GM23338 (cell line): Measurements from ENCODE around the gene PITPNC1. TPM values are rescaled to one million over a fixed set of nuclear protein-coding genes. Genes with fewer than 3 reads are reported as not detected.

Source experiments
- ATAC-seq: fragments of 200-7000 bp; cut with Tn5 transposase; 3 replicates; pipeline ENCODE4 v1.9.1; 2020
- DNase-seq: peaks from one replicate; pipeline ENCODE4 v3.0.0-alpha.2; 2015; ENCODE audit warnings: low spot score
- H2AFZ ChIP-seq: fragments of 200-600 bp; sonication (generic); 2 replicates; pipeline ENCODE4 v1.8.0; 2016; ENCODE audit warnings: antibody characterized with exemption, mild to moderate bottlenecking, moderate library complexity
- H3F3A ChIP-seq: fragments of 200-600 bp; sonication (generic); replicated peaks from 2 replicates; pipeline ENCODE4 v1.8.0; 2017; ENCODE audit warnings: antibody characterized with exemption, mixed run types, low read depth
- H3K27ac ChIP-seq: fragments of 200-600 bp; sonication (generic); 2 replicates; pipeline ENCODE4 v1.6.1; 2016; ENCODE audit warnings: low read depth
- H3K27me3 ChIP-seq: fragments of 200-600 bp; sonication (generic); 2 replicates; pipeline ENCODE4 v1.8.0; 2016; ENCODE audit warnings: mild to moderate bottlenecking, mixed run types, moderate library complexity; ENCODE audit not compliant: insufficient read depth
- H3K36me3 ChIP-seq: fragments of 200-600 bp; sonication (generic); 2 replicates; pipeline ENCODE4 v1.8.0; 2016; ENCODE audit warnings: mild to moderate bottlenecking; ENCODE audit not compliant: insufficient read depth
- H3K4me1 ChIP-seq: fragments of 200-600 bp; sonication (generic); 2 replicates; pipeline ENCODE4 v1.8.0; 2016; ENCODE audit warnings: mild to moderate bottlenecking, moderate library complexity; ENCODE audit not compliant: insufficient read depth
- H3K4me2 ChIP-seq: fragments of 200-600 bp; sonication (generic); 2 replicates; pipeline ENCODE4 v1.7.1; 2017; ENCODE audit warnings: mixed run types
- H3K4me3 ChIP-seq: fragments of 200-600 bp; sonication (generic); 2 replicates; pipeline ENCODE4 v1.6.1; 2016; ENCODE audit warnings: mixed run types
- H3K79me2 ChIP-seq: fragments of 200-600 bp; sonication (generic); replicated peaks from 2 replicates; pipeline ENCODE4 v1.8.0; 2017; ENCODE audit warnings: mild to moderate bottlenecking; ENCODE audit not compliant: insufficient read depth
- H3K9me2 ChIP-seq: fragments of 200-600 bp; sonication (generic); 2 replicates; pipeline ENCODE4 v1.8.0; 2017; ENCODE audit not compliant: insufficient read depth
- H4K20me1 ChIP-seq: fragments of 200-600 bp; sonication (generic); replicated peaks from 2 replicates; pipeline ENCODE4 v1.8.0; 2017; ENCODE audit warnings: mild to moderate bottlenecking; ENCODE audit not compliant: insufficient read depth
- H3K27ac Mint-ChIP-seq: 2 replicates; pipeline ENCODE4 v1.8.0; 2020; ENCODE audit warnings: inconsistent platforms, mild to moderate bottlenecking, moderate library complexity, mixed read lengths
- H3K27me3 Mint-ChIP-seq: 3 replicates; pipeline ENCODE4 v1.8.0; 2022; ENCODE audit warnings: low read depth, mild to moderate bottlenecking, moderate library complexity, mixed read lengths, inconsistent platforms; ENCODE audit not compliant: insufficient read depth, poor library complexity
- H3K36me3 Mint-ChIP-seq: 3 replicates; pipeline ENCODE4 v1.8.0; 2021; ENCODE audit warnings: low read depth, mild to moderate bottlenecking, inconsistent platforms, moderate library complexity, mixed read lengths
- H3K4me1 Mint-ChIP-seq: 3 replicates; pipeline ENCODE4 v1.8.0; 2020; ENCODE audit warnings: mild to moderate bottlenecking, inconsistent platforms, mixed read lengths
- H3K4me3 Mint-ChIP-seq: 3 replicates; pipeline ENCODE4 v1.8.0; 2021; ENCODE audit warnings: moderate library complexity, mild to moderate bottlenecking, inconsistent platforms, mixed read lengths
- H3K9me3 Mint-ChIP-seq: 3 replicates; pipeline ENCODE4 v1.8.0; 2020; ENCODE audit warnings: moderate library complexity, mild to moderate bottlenecking, inconsistent platforms, mixed read lengths
- CREB1 ChIP-seq: fragments of 250-450 bp; sonication (Bioruptor Pico); IDR thresholded peaks from 2 replicates; pipeline ENCODE4 v1.5.0; 2020; ENCODE audit warnings: low read depth, mild to moderate bottlenecking, moderate library complexity
- EZH2 ChIP-seq: fragments of 200-600 bp; sonication (generic); IDR thresholded peaks from one replicate; pipeline ENCODE4 v1.8.0; 2017; ENCODE audit warnings: antibody characterized with exemption, mild to moderate bottlenecking, low read depth; ENCODE audit not compliant: unreplicated experiment
- EZH2phosphoT487 ChIP-seq: fragments of 200-600 bp; sonication (generic); IDR thresholded peaks from one replicate; pipeline ENCODE4 v1.8.1; 2018; ENCODE audit warnings: antibody characterized with exemption; ENCODE audit not compliant: unreplicated experiment
- JUNB ChIP-seq: IDR thresholded peaks from one replicate; pipeline ENCODE4 v1.6.1; 2016; ENCODE audit warnings: antibody characterized with exemption; ENCODE audit not compliant: unreplicated experiment
- NANOG ChIP-seq: IDR thresholded peaks from 2 replicates; pipeline ENCODE4 v1.6.1; 2016; ENCODE audit warnings: antibody characterized with exemption, borderline replicate concordance
- POLR2AphosphoS5 ChIP-seq: IDR thresholded peaks from 2 replicates; pipeline ENCODE4 v1.6.1; 2016; ENCODE audit warnings: antibody characterized with exemption, low read depth
- STAT1 ChIP-seq: IDR thresholded peaks from one replicate; pipeline ENCODE4 v1.6.1; 2016; ENCODE audit warnings: antibody characterized with exemption; ENCODE audit not compliant: unreplicated experiment
- ZNF331 ChIP-seq: fragments of 250-450 bp; sonication (Bioruptor Pico); IDR thresholded peaks from 2 replicates; pipeline ENCODE4 v1.5.0; 2020; ENCODE audit warnings: low read depth, mild to moderate bottlenecking, moderate library complexity
- polyA plus RNA-seq: library from polyadenylated mRNA; unstranded; fragments of >200 nt; fragmentation: Nextera tagmentation; extraction: Ambion mirVana; gene quantifications from 2 replicates; pipeline ENCODE4 v1.2.1, GENCODE V29; 2016
- total RNA-seq: library from RNA; depleted of rRNA; stranded (reverse); fragments of >200 nt; shearing (Covaris generic); gene quantifications from 2 replicates; pipeline ENCODE4 v1.2.3, GENCODE V29; 2014
- TF ChIP-seq, protein P1 (sequence below): IDR thresholded peaks from 2 replicates; pipeline ENCODE4 v1.6.1; 2016; ENCODE audit warnings: antibody characterized with exemption
- TF ChIP-seq, protein P2 (sequence below), 2 experiments: fragments of 200-600 bp in 1 of 2; sonication (generic) in 1 of 2; conservative IDR thresholded peaks; 2 replicates each; pipeline versions ENCODE4 v1.5.1 to v1.6.1; 2016 to 2017; ENCODE audit warnings: antibody characterized with exemption in 2 of 2, low read depth in 2 of 2, mild to moderate bottlenecking in 2 of 2, moderate library complexity in 1 of 2
- TF ChIP-seq, protein P3 (sequence below): IDR thresholded peaks from one replicate; pipeline ENCODE4 v1.6.1; 2018; ENCODE audit warnings: antibody characterized with exemption; ENCODE audit not compliant: unreplicated experiment
- TF ChIP-seq, protein P4 (sequence below): fragments of 250-450 bp; sonication (Bioruptor Pico); IDR thresholded peaks from 2 replicates; pipeline ENCODE4 v1.5.0; 2020; ENCODE audit warnings: mild to moderate bottlenecking, moderate library complexity

PITPNC1 gene
- total and polyA plus RNA-seq, 2 experiments from 2014 or later: 23.0 to 32.6 TPM

DNA sequence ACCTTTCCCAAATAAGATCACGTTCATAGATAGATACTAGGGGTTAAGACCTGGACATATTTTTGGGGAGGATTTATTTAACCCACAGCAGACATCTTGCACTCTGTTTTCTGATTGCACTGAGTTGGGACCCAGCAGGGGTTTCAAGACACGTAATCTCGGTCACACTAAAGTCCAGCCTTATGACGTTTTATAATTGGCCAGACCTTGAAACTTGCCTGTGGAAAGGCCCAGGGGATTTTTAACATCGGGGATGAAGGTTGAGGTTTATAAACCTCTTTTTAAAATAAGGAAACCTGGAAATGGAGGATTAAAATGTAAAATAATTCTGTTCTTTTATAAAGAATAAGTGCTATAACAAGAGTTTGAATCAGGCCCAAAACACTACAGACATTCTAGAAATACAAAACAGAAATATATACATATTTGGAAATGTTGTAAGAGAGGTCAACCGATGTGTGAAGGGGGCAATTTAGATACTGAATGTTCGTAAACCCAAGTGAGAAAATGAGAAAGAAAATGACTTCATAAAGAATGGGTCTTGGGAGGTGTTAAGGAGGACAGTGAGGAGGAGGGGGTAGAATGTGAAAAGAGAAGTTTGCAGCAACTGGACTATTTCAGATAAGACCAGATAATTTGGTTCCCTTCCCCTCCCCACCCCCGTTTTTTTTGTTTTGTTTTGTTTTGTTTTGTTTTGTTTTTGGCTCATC lies 279.6 kb downstream of the PITPNC1 start (continued):
- TF ChIP-seq, protein P1, sequence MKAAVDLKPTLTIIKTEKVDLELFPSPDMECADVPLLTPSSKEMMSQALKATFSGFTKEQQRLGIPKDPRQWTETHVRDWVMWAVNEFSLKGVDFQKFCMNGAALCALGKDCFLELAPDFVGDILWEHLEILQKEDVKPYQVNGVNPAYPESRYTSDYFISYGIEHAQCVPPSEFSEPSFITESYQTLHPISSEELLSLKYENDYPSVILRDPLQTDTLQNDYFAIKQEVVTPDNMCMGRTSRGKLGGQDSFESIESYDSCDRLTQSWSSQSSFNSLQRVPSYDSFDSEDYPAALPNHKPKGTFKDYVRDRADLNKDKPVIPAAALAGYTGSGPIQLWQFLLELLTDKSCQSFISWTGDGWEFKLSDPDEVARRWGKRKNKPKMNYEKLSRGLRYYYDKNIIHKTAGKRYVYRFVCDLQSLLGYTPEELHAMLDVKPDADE: no peak
- TF ChIP-seq, protein P2, sequence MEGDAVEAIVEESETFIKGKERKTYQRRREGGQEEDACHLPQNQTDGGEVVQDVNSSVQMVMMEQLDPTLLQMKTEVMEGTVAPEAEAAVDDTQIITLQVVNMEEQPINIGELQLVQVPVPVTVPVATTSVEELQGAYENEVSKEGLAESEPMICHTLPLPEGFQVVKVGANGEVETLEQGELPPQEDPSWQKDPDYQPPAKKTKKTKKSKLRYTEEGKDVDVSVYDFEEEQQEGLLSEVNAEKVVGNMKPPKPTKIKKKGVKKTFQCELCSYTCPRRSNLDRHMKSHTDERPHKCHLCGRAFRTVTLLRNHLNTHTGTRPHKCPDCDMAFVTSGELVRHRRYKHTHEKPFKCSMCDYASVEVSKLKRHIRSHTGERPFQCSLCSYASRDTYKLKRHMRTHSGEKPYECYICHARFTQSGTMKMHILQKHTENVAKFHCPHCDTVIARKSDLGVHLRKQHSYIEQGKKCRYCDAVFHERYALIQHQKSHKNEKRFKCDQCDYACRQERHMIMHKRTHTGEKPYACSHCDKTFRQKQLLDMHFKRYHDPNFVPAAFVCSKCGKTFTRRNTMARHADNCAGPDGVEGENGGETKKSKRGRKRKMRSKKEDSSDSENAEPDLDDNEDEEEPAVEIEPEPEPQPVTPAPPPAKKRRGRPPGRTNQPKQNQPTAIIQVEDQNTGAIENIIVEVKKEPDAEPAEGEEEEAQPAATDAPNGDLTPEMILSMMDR (conservative IDR thresholded peaks at IDR 0.05; ENCODE audit: low read depth in 2 of 2): no peak
- TF ChIP-seq NANOG (no peak), EZH2phosphoT487 (no peak)

DNA sequence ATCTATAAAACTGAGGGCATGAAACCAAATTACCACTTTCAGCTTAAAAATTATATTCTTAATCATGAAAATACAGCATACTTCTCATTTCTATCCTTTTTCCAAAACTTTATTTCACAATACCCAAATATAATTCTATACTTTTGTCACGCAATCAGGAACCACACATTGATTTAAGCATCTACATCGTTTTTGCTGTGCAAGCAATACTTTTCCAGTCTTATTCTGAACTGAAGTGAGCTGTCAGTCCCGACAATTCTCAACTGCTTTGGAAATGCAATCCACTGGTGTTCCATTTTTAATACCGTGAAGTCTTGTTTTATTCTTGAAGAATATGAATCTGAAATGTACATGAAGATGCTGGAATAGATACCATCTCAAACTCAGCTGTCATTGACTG lies 280.5 kb downstream of the PITPNC1 start:
- H3F3A ChIP-seq: no peaks in the 10 kb centered on the region
- ATAC-seq: no peak
- Mint-ChIP-seq H3K36me3 (peaks cover 59% of the 10 kb centered on the region), H3K27ac (no peak overlapping the region), H3K4me1 (no peaks in the 10 kb centered on the region), H3K27me3 (peaks cover 6% of the 10 kb centered on the region), H3K9me3 (peaks cover 42% of the 10 kb centered on the region), H3K4me3 (no peak overlapping the region)
- H3K4me1 ChIP-seq: no peaks in the 10 kb centered on the region
- no peak overlapping the region for H2AFZ ChIP-seq
- 0 out of 2 replicates have a peak, but pooled peaks cover 4% of the 10 kb centered on the region for H3K36me3 ChIP-seq
- H4K20me1 ChIP-seq: no peaks in the 10 kb centered on the region
- H3K27me3 ChIP-seq: no peaks in the 10 kb centered on the region
- DNase-seq: no peak
- no peak overlapping the region for H3K4me2 ChIP-seq
- no peak overlapping the region for H3K4me3 ChIP-seq
- no peaks in the 10 kb centered on the region for H3K9me2 ChIP-seq
- no peak overlapping the region for H3K27ac ChIP-seq
- TF ChIP-seq STAT1: no peak
- TF ChIP-seq ZNF331: no peak
- TF ChIP-seq EZH2: no peak
- TF ChIP-seq POLR2AphosphoS5: no peak
- no peak for TF ChIP-seq NANOG
- TF ChIP-seq, protein P3, sequence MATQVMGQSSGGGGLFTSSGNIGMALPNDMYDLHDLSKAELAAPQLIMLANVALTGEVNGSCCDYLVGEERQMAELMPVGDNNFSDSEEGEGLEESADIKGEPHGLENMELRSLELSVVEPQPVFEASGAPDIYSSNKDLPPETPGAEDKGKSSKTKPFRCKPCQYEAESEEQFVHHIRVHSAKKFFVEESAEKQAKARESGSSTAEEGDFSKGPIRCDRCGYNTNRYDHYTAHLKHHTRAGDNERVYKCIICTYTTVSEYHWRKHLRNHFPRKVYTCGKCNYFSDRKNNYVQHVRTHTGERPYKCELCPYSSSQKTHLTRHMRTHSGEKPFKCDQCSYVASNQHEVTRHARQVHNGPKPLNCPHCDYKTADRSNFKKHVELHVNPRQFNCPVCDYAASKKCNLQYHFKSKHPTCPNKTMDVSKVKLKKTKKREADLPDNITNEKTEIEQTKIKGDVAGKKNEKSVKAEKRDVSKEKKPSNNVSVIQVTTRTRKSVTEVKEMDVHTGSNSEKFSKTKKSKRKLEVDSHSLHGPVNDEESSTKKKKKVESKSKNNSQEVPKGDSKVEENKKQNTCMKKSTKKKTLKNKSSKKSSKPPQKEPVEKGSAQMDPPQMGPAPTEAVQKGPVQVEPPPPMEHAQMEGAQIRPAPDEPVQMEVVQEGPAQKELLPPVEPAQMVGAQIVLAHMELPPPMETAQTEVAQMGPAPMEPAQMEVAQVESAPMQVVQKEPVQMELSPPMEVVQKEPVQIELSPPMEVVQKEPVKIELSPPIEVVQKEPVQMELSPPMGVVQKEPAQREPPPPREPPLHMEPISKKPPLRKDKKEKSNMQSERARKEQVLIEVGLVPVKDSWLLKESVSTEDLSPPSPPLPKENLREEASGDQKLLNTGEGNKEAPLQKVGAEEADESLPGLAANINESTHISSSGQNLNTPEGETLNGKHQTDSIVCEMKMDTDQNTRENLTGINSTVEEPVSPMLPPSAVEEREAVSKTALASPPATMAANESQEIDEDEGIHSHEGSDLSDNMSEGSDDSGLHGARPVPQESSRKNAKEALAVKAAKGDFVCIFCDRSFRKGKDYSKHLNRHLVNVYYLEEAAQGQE: no peak
- TF ChIP-seq, protein P4, sequence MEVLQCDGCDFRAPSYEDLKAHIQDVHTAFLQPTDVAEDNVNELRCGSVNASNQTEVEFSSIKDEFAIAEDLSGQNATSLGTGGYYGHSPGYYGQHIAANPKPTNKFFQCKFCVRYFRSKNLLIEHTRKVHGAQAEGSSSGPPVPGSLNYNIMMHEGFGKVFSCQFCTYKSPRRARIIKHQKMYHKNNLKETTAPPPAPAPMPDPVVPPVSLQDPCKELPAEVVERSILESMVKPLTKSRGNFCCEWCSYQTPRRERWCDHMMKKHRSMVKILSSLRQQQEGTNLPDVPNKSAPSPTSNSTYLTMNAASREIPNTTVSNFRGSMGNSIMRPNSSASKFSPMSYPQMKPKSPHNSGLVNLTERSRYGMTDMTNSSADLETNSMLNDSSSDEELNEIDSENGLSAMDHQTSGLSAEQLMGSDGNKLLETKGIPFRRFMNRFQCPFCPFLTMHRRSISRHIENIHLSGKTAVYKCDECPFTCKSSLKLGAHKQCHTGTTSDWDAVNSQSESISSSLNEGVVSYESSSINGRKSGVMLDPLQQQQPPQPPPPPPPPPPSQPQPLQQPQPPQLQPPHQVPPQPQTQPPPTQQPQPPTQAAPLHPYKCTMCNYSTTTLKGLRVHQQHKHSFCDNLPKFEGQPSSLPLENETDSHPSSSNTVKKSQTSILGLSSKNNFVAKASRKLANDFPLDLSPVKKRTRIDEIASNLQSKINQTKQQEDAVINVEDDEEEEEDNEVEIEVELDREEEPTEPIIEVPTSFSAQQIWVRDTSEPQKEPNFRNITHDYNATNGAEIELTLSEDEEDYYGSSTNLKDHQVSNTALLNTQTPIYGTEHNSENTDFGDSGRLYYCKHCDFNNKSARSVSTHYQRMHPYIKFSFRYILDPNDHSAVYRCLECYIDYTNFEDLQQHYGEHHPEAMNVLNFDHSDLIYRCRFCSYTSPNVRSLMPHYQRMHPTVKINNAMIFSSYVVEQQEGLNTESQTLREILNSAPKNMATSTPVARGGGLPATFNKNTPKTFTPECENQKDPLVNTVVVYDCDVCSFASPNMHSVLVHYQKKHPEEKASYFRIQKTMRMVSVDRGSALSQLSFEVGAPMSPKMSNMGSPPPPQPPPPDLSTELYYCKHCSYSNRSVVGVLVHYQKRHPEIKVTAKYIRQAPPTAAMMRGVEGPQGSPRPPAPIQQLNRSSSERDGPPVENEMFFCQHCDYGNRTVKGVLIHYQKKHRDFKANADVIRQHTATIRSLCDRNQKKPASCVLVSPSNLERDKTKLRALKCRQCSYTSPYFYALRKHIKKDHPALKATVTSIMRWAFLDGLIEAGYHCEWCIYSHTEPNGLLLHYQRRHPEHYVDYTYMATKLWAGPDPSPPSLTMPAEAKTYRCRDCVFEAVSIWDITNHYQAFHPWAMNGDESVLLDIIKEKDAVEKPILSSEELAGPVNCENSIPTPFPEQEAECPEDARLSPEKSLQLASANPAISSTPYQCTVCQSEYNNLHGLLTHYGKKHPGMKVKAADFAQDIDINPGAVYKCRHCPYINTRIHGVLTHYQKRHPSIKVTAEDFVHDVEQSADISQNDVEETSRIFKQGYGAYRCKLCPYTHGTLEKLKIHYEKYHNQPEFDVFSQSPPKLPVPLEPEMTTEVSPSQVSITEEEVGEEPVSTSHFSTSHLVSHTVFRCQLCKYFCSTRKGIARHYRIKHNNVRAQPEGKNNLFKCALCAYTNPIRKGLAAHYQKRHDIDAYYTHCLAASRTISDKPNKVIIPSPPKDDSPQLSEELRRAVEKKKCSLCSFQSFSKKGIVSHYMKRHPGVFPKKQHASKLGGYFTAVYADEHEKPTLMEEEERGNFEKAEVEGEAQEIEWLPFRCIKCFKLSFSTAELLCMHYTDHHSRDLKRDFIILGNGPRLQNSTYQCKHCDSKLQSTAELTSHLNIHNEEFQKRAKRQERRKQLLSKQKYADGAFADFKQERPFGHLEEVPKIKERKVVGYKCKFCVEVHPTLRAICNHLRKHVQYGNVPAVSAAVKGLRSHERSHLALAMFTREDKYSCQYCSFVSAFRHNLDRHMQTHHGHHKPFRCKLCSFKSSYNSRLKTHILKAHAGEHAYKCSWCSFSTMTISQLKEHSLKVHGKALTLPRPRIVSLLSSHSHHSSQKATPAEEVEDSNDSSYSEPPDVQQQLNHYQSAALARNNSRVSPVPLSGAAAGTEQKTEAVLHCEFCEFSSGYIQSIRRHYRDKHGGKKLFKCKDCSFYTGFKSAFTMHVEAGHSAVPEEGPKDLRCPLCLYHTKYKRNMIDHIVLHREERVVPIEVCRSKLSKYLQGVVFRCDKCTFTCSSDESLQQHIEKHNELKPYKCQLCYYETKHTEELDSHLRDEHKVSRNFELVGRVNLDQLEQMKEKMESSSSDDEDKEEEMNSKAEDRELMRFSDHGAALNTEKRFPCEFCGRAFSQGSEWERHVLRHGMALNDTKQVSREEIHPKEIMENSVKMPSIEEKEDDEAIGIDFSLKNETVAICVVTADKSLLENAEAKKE (CRISPR knock-in tag): no peak
- TF ChIP-seq EZH2phosphoT487: no peak
- no peak for TF ChIP-seq JUNB
- TF ChIP-seq CREB1 (CRISPR knock-in tag): no peak
- no peaks in the 10 kb centered on the region for H3K79me2 ChIP-seq
